Peyer's patch (tissue), 4 donors: ENCODE data around the gene BCKDHA.

ENCODE experiments used
- CTCF ChIP-seq, 6 experiments: fragments of 450-650 bp in 4 of 6; fragments of 200-600 bp in 2 of 6; sonication (generic) in 1 of 6; IDR thresholded peaks; one replicate each; pipeline ENCODE4 v1.5.1; 2017 to 2019; ENCODE audit warnings: antibody characterized with exemption in 6 of 6, mild to moderate bottlenecking in 3 of 6, moderate library complexity in 1 of 6
- POLR2A ChIP-seq, 2 donors: fragments of 450-650 bp; IDR thresholded peaks; one replicate each; pipeline ENCODE4 v1.5.1; 2017; ENCODE audit warnings: antibody characterized with exemption in 2 of 2, mild to moderate bottlenecking in 2 of 2, moderate library complexity in 2 of 2

- TF ChIP-seq CTCF (IDR thresholded peaks at IDR 0.05) (no peak), POLR2A (IDR thresholded peaks at IDR 0.05) (no peak)
Measured at GRCh38 chr19:41398598-41398997, 980 bp downstream of the BCKDHA start.
